ENCODE data around the gene KCNMA1. TPM values are rescaled to one million over a fixed set of nuclear protein-coding genes. Genes with fewer than 3 reads are reported as not detected.

The KCNMA1 gene
- polyA plus RNA-seq, 3 donors: 3.1 to 4.1 (median 3.9) TPM

DNA sequence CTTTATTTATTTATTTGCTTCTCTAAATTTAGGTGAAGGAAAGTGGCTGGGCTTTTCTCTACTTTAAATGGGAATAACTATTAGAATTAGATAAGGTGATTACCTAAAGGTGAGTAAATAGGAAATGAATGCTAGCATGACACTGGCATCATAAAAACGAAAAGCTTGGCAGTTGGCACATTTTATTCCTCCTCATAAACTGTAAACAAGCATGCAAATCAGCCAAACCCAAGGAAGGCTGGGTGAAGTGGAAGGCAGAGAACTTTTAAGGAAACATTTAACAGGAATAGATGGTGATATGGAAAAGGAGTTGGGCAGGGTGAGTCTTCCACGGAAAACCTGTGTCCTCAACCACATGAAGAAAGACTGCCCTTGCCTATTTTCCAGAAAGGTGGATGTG is 669.1 kb downstream of the KCNMA1 start:
- no peak for DNase-seq (ENCODE audit: low read depth in 3 of 3, low spot score in 2 of 3)

DNA sequence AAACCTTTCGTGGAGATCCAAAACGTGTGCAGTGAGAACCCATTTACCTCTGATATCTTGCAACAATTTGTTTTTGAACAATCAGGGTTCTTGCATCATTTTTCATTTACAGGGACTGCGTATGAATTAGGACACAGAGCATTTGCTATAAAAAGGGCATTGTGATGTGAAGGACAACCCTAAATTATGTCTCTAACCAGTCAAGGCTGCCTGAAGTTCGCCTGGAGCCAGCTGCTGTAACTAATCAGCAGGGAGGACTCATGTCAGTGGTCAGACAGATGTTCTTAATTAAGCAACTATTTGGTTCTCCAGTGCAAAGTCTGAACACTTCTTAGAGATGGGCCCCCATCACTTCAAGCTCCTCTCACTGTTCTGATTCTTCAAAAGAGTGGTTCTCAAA is 674.8 kb downstream of the KCNMA1 start:
- DNase-seq (ENCODE audit: low read depth in 3 of 3, low spot score in 2 of 3): no peak

DNA sequence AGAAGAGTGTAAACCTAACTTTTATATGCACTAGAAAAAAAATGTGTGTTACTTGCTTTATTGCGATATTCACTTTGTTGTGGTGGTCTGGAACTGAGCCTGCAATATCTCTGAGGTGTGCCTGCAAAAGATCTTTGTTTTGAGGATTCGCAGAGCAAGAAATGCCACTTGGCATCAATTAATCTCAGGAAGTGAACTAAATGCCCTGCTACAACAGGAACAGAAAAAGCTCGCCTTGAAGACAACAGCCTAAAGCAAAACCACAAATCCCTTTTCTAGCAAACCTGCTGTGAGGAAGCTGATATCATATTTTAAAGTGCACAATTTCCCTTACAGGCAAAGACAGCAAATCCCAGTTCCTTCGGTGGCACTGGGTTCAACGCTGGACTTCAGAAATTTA is 675.8 kb downstream of the KCNMA1 start:
- DNase-seq (ENCODE audit: low read depth in 3 of 3, low spot score in 2 of 3): no peak

DNA sequence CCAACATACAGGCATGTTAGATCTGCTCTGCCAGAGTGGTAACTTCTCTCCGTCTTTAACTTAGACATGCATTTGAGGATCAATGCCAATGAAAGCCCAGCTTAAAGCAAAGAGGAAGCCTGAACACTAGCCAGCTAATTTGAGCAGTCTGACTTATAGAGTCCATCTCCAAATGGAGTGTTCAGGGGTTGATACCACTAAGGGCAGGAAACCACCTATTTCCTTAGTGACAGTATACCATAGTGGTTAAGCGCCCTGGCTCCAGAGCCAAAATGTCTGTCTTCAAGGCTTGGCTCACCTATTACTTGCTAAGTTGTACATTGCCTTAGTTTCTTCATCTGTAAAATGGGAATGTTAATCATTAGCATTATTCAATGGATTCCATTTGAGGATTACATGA is 678.5 kb downstream of the KCNMA1 start:
- DNase-seq (ENCODE audit: low read depth in 3 of 3, low spot score in 2 of 3): no peak

DNA sequence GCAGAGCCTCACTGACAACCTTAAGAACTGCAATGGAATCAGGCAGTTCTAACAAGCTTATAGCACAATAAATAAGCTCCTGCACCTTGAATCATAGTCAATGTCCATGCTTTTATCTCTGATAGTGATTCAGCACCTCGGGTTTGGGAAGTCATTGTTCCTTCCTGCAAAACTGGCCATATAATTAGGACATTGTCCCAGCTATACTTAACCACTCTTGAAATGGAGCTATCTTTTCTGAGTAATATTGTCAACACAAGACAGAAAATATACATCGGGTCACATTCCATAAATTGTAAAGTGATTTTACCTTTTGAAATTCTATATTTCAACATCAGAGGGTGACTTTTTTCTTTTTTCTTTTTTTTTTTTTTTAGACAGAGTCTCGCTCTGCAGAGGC is 682.8 kb downstream of the KCNMA1 start:
- DNase-seq (ENCODE audit: low read depth in 3 of 3, low spot score in 2 of 3): no peak

DNA sequence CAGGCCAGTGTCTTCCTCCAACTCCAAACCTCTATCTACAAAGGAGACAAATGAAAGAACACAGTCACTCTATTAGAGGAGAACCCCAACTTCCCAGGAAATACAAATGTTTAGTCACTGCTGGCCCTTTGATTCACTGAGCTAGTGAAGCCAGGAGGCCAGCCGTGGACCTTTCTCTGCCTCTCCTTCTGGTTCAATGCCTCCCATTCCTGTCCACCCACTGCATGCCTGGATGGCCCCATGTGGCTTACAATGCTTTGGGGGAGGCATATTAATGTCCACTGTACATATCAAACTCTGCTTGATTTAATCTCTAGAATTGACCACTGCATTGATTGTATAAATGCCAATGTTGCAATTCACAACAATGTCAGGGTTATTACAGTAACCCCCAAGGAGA is 687.3 kb downstream of the KCNMA1 start:
- DNase-seq (ENCODE audit: low read depth in 3 of 3, low spot score in 2 of 3): no peak

DNA sequence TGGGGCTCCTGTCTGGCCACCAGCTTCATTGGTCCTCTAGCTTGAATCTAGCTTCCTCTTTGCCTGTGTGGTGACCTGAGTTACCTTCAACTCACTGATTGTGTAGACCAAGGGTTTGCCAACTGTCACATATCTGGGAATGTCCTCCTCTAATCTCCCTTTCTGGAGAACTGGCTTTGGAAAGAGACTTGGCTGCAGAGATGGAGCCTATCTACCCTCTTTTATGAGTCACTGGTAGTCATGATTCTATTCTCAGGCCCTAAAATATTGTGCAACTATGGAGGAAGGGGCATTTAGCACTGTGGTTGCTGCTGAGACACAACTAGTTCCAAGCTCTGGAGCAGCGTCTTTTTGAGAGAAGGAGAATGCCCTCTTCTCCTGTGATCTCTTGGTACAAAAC is 691.3 kb downstream of the KCNMA1 start:
- no peak for DNase-seq (ENCODE audit: low read depth in 3 of 3, low spot score in 2 of 3)

DNA sequence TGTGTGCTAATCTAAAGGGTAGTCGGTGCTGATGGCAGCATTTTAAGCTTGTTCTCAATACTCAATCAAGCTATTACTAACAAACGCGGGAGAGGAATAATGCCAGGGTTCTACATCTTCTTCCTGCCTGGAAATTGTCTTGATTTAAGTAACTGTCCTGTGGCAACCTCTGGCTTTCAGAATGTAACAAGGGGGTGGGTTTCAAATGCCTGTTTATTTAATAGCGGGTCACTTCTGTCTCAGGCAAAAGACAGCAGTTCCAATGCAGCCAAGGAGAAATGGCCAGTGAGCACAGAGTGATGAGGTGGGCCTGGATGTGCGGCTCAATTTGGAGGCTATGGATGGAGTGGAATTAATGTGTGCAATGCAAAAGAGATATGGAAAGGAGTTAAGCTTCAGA is 692.4 kb downstream of the KCNMA1 start:
- DNase-seq (ENCODE audit: low read depth in 3 of 3, low spot score in 2 of 3): no peak

DNA sequence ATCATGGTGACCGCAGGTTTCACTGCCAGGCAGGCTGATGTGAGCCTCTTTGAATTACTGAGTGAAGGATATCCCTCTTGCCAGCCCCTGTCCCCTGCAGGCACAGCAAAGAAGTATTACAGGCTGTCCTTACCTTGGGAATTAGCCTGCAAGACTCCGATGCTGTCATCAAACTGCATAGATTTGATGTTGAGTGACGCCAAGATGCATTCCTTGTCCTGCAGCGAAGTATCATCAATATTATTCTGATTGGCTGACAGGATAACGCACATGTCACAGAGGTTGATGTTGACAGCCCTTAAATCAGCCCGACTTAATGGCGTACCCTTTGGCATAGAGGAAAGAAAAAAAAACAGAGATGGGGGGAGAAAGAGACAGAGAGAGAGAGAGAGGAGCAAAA is 693.0 kb downstream of the KCNMA1 start:
- DNase-seq (ENCODE audit: low read depth in 3 of 3, low spot score in 2 of 3): no peak

DNA sequence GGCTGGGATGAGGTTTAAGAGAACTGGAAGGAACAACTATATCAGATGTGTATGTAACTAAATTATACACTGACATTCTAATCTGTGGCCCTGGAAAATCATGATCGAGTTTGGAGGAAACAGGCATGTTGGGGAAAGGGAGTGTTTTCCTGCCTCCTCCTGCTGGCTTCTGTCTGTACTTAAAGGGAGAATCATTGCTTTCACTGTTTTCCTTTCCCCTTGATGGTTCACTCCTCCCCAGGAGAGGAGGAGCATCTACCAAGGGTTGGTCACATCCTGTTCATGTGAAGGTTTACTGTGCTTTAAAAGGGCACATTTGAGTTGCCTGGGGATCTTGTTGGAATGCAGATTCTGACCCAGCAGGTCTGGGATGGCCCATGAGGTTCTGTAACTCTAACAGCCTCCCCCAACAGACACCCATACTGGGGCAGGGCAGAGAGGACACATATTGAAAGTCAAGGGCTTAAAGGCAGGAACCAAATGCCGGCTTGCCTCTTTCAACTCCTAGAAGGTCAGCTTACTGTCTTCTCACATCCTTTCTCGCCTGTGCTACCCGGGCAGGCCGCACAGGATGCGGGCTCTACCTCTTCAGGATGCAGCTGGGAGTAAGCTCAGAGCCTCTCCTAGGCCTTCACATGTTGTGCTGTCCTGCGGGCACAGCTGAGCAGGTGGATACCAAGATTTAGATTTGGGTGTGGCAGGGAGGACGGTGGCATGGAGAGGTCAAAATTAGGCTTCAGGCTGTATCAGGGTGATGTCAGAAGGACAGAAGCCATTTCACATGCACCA is 694.8 kb downstream of the KCNMA1 start:
- no peak for DNase-seq (ENCODE audit: low read depth in 3 of 3, low spot score in 2 of 3)

DNA sequence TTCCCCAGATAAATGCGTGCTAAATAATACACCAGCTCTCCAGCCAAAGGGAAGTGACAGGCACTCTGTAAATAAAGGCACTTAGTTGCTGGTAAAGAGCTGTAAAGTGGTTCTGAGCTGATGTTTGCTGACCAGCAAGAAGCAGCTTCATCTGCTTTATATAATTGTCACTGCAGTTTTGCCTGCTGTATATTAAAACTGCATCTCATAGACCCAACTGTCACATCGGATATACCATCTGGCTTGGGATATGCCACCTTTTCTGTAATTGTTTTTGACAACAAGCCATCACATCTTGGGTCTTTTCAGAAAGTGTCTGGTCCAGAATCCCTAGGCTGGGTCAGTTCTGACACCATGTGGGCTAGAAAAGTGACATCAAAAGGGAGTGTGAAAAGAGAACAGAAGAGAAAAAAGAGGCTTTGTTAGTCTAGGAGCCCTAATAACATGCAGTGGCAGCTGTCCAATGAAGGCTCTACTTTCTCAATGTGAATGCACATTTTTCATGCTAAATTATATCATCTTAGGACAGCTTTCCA is 697.6 kb downstream of the KCNMA1 start:
- DNase-seq (ENCODE audit: low read depth in 3 of 3, low spot score in 2 of 3): no peak

DNA sequence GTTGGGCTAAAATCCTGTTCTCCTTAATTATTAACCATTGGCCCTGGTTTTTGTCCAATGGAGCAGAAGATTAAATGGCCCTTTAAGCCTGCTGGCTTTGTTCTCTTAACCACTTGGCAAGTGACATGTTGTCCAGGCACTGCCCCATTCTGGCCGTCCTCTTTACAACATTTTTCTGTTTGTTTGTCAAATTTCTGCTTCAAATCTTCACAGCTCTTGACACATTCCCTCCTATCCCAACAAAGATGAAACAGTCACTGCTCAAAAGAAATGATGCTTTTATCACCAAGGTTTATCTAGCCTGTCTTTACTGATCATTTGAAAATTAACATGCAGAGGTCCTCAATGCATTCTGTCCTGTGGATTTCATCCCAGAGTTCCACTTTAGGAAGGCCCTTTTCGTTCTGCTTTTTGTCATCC is 700.4 kb downstream of the KCNMA1 start:
- DNase-seq (ENCODE audit: low read depth in 3 of 3, low spot score in 2 of 3): no peak

DNA sequence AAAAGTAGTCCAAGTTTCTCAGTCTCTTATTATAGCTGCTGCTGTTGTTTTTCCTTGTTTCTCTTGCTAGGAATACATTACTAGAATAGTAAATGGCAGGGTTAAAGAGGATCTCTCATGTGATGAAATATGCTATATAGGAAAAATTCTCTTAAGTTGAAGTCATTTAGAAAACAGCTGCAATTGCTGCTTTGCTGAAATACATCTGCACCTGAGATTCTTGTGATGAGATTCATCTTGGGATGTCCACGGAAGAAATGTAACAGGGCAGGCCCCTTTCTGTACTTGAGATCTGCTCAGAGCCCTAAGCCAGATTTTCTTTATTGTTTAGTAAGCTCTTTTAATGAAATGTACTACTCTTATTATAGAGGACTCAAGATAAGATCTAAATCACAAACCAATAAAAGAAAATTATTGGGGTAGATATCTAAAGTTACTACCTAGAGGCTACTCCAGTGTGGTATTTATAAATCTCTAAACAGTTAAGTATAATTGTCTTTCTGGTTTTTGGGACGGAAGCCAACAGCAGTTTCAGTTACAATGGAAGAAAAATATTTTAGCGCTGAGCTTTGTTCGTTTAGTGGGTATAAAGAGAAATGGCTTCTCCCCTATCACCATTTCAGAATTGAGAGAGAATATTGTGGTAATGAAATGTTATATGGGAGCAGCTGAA is 701.5 kb downstream of the KCNMA1 start:
- no peak for DNase-seq (ENCODE audit: low read depth in 3 of 3, low spot score in 2 of 3)

DNA sequence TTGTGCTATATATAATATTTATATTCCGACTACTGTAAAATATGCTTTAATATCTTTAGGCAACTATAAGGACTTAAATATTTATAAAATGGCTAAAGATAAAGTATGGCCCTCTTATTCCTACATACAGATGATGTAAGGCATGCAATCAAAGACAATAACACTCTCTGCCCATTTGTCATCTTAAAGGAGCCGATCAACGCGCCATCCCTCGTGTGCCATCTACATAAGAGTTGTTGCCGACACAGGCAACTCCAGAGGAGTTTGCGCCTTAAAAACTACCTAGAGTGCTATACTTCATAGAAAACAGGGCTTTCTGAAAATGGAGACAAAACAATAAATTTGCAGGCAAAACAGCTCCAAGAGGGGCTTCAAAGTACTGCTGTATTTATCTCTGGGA is 709.0 kb downstream of the KCNMA1 start:
- DNase-seq (ENCODE audit: low read depth in 3 of 3, low spot score in 2 of 3): no peak

DNA sequence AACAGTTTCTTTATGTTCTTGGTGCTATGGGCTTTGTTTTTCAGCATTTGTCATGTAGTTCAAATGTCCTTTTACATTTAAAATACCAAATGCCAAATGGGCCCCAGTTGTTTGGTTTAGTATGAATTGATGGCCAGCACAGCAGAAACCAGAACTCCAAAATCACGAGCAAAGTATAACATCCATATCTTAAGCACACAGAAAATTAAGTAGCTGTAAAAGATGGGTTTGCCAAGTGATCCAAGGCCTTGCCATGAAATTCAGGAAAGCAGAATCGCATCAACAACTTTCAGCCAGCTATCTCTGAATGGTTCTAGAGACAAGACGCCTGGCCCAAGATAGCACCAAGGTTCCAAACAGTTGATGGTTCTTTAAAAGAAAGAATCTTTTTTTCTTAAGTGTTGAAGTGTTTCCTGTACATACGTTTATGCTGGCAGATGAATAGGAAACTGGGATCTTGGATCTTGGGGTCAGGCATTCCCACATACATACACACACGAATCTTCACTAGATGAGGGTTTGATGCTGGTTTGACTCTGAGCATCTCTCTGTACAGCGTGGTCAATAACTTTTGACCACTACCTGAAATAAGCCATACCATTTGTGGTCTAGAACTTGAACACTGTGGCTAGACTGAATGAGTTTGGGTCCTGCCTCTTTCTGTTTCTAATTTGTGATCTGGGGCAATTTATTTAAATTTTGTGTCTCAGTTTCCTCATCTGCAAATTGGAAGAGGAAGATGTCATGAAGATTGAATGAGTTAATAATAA is 711.8 kb downstream of the KCNMA1 start:
- no peak for DNase-seq (ENCODE audit: low read depth in 3 of 3, low spot score in 2 of 3)

DNA sequence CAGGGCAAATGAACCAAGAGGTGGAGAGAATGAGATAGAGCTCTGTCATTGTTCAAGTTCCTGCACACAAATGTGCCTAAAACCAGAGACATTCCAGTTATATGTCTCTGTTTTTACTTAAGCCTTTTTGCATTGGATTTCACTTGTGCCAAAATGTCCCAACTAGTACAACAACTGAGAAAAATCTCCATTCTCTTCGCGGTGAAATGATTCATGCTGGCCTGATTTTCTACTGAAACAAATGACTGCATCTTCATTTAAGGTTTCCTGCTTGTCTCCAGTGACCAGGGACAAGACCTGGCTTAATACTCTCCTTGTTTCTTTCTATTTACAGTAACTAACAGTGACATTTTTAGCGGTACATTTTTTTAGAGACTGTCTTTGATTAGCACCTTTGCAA is 714.9 kb downstream of the KCNMA1 start:
- no peak for DNase-seq (ENCODE audit: low read depth in 3 of 3, low spot score in 2 of 3)

DNA sequence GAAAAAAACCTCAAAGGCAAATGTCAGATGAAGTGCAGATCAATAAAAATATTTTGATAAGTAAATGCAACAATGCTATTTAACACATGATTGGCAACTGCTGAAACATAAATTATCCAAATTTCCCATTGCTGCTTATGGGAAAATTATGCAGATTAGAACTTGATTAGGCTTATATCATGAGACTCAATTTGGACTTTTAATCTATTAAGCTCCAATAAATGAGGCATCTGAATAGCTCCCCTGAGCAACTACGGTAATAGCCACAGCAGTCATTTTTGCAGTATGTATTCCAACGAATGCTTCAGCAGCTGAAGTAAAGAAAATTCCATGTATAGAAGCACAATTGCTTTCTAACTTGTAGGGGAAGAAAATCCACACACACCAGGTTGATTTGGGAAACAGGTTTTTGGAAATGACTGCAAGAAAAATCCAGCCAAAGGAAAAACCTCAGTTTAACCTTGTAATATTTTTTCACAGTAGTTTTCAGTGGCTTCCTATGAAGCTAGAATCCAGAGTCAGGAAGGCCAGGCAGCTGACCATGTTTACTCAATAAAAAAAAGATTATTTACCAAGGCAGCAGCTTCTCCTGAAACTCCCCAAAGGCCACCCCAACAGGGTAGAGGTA is 716.1 kb downstream of the KCNMA1 start:
- no peak for DNase-seq (ENCODE audit: low read depth in 3 of 3, low spot score in 2 of 3)

DNA sequence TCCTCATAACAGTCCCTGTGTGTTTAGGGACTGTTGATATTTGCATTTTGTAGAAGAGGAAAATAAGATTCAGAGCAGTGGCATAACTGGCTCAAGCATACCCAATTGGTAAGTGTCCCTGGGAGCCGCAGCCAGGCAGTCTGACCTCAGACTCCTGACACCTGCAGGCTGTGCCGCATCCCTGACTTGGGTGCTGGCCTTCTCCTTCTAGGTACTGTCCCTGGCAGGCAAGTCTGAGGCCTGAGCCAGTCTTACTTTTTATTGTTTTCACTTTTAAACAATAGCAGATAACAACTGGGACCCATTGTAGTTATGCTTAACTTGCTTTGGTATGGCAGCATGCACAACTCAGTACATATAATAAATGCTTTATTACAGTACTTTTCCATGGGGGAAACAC is 717.0 kb downstream of the KCNMA1 start:
- no peak for DNase-seq (ENCODE audit: low read depth in 3 of 3, low spot score in 2 of 3)

DNA sequence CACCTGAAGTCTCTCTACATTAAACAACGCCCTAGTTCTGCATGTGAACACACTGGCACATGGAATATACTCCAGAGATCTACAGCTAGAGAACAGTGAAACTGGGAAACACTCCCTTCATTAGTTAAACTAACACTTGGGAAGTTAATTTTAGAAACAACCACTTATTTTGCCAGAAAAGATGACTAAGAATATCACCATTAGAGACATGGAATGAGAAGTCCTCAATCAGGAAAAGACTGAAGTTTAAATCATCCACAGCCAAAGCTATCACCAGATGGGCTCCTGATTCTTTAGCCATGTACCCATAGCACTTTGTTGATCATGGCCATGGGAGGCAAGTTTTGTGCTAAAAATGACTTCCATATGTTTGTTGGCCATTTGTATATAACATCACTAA is 719.5 kb downstream of the KCNMA1 start:
- no peak for DNase-seq (ENCODE audit: low read depth in 3 of 3, low spot score in 2 of 3)

DNA sequence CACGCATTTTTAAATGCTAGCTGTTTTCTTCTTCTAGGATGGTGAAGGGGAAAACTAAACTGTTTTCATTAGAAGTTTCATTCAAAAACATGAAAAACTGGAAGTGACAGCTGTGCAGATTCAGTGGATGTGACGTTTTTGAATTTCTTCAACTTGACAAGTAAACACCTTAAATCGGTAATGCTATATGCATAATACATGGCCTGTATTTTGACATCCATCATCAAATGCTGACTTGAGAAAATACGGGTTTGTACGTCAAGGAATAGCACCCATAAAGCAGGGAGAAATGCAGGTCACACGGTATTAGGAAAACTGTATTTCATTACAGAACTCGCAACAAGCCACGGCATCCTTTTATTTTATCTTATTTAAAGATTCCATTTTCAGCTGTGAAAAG is 720.5 kb downstream of the KCNMA1 start:
- no peak for DNase-seq (ENCODE audit: low read depth in 3 of 3, low spot score in 2 of 3)

DNA sequence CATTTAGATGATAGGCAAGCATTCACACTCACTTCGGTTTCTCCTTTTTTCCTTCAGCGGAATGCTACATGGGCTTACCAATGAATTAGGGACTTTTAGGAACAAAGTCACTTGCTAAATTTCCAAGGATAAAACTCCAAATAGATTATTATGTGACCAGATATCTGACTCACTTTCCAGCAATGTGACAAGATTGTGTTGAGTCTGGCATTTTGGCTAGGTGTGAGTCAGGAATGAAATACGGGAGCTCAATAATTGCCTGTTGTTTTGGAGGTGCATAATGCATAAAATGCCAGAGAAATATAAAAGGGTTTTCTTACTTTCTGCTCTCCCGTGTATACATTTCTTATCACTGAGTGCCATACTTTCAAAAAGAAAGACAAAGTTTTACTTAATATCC is 721.1 kb downstream of the KCNMA1 start:
- no peak for DNase-seq (ENCODE audit: low read depth in 3 of 3, low spot score in 2 of 3)
